Smooth muscle cell (in vitro differentiated cells): Measurements from ENCODE around the gene CST7. TPM values are rescaled to one million over a fixed set of nuclear protein-coding genes. Genes with fewer than 3 reads are reported as not detected.

Experiments
- DNase-seq: peaks from one replicate; lab custom pipeline; 2025; ENCODE audit not compliant: unreplicated experiment; lab: John Stamatoyannopoulos, UW
- H2AFZ ChIP-seq: fragments of 200-600 bp; sonication (generic); 2 replicates; pipeline ENCODE4 v1.6.0; 2016; ENCODE audit warnings: antibody characterized with exemption, low read depth, mild to moderate bottlenecking
- H3F3A ChIP-seq: fragments of 200-600 bp; sonication (generic); 2 replicates; pipeline ENCODE4 v1.6.0; 2017; ENCODE audit warnings: antibody characterized with exemption, low read depth
- H3K27ac ChIP-seq: fragments of 200-600 bp; sonication (generic); 2 replicates; pipeline ENCODE4 v1.5.1; 2016; ENCODE audit warnings: low read depth, mild to moderate bottlenecking
- H3K27me3 ChIP-seq: fragments of 200-600 bp; sonication (generic); 2 replicates; pipeline ENCODE4 v1.6.1; 2016; ENCODE audit warnings: low read depth, mild to moderate bottlenecking
- H3K36me3 ChIP-seq: fragments of 200-600 bp; sonication (generic); 2 replicates; pipeline ENCODE4 v1.5.1; 2016; ENCODE audit warnings: low read depth
- H3K4me1 ChIP-seq: fragments of 200-600 bp; sonication (generic); 2 replicates; pipeline ENCODE4 v1.5.1; 2016; ENCODE audit warnings: low read depth
- H3K4me2 ChIP-seq: fragments of 200-600 bp; sonication (generic); 2 replicates; pipeline ENCODE4 v1.6.0; 2016; ENCODE audit warnings: mild to moderate bottlenecking
- H3K4me3 ChIP-seq: fragments of 200-600 bp; sonication (generic); 2 replicates; pipeline ENCODE4 v1.5.1; 2016; ENCODE audit warnings: mild to moderate bottlenecking
- H3K79me2 ChIP-seq: fragments of 200-600 bp; sonication (generic); 2 replicates; pipeline ENCODE4 v1.6.0; 2016; ENCODE audit warnings: low read depth, mild to moderate bottlenecking
- H3K9ac ChIP-seq: fragments of 200-600 bp; sonication (generic); 2 replicates; pipeline ENCODE4 v1.6.0; 2016; ENCODE audit warnings: low read depth
- H3K9me3 ChIP-seq: fragments of 200-600 bp; sonication (generic); replicated peaks from 2 replicates; pipeline ENCODE4 v1.5.1; 2016; ENCODE audit warnings: low read depth
- H4K20me1 ChIP-seq: fragments of 200-600 bp; sonication (generic); 2 replicates; pipeline ENCODE4 v1.6.0; 2016; ENCODE audit warnings: low read depth
- WGBS: methylation state at CpG from one replicate; pipeline ENCODE4 v1.1.7; 2016; ENCODE audit warnings: low lambda C conversion rate; 5-methylcytosine and 5-hydroxymethylcytosine counted together
- polyA plus RNA-seq: library from polyadenylated mRNA; unstranded; fragments of >200 nt; fragmentation: Nextera tagmentation; extraction: Ambion mirVana; gene quantifications from 2 replicates; pipeline ENCODE4 v1.2.1, GENCODE V29; 2016
- total RNA-seq: library from RNA; depleted of rRNA; stranded (reverse); fragments of >200 nt; gene quantifications from 2 replicates; pipeline ENCODE4 v1.2.3, GENCODE V29; 2014
- TF ChIP-seq, protein P1 (sequence below): fragments of 200-600 bp; sonication (generic); IDR thresholded peaks from 2 replicates; pipeline ENCODE4 v1.5.1; 2017; ENCODE audit warnings: borderline replicate concordance, mild to moderate bottlenecking, antibody characterized with exemption; ENCODE audit not compliant: insufficient read depth, poor library complexity, severe bottlenecking

CST7 gene
- total and polyA plus RNA-seq, 2 experiments from 2014 or later = 1.8 TPM; not detected in 1

- Histone ChIP-seq H3K36me3 (no peaks in the 10 kb centered on the region), H3F3A (no peaks in the 10 kb centered on the region), H3K27ac (no peak overlapping the region), H2AFZ (no peak overlapping the region), H3K79me2 (peaks cover 2% of the 10 kb centered on the region), H3K27me3 (no peaks in the 10 kb centered on the region), H3K4me1 (no peaks in the 10 kb centered on the region), H3K9me3 (no peaks in the 10 kb centered on the region), H3K4me2 (no peak overlapping the region), H4K20me1 (no peaks in the 10 kb centered on the region), H3K9ac (no peak overlapping the region), H3K4me3 (no peak overlapping the region)
- WGBS = 95% methylated on average over 5 of the region's 5 CpGs
- DNase-seq = no peak
- TF ChIP-seq, protein P1, sequence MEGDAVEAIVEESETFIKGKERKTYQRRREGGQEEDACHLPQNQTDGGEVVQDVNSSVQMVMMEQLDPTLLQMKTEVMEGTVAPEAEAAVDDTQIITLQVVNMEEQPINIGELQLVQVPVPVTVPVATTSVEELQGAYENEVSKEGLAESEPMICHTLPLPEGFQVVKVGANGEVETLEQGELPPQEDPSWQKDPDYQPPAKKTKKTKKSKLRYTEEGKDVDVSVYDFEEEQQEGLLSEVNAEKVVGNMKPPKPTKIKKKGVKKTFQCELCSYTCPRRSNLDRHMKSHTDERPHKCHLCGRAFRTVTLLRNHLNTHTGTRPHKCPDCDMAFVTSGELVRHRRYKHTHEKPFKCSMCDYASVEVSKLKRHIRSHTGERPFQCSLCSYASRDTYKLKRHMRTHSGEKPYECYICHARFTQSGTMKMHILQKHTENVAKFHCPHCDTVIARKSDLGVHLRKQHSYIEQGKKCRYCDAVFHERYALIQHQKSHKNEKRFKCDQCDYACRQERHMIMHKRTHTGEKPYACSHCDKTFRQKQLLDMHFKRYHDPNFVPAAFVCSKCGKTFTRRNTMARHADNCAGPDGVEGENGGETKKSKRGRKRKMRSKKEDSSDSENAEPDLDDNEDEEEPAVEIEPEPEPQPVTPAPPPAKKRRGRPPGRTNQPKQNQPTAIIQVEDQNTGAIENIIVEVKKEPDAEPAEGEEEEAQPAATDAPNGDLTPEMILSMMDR = no peak
These were observed 21.0 kb downstream of the CST7 start for GRCh38 chr20:24970030-24970553.

- Histone ChIP-seq H3K27ac (no peak overlapping the region), H3K9me3 (no peaks in the 10 kb centered on the region), H3K4me2 (no peak overlapping the region), H3K79me2 (peaks cover 9% of the 10 kb centered on the region), H3F3A (no peaks in the 10 kb centered on the region), H3K27me3 (no peaks in the 10 kb centered on the region), H2AFZ (no peak overlapping the region), H3K4me1 (no peaks in the 10 kb centered on the region), H3K4me3 (no peak overlapping the region), H3K36me3 (peaks cover 4% of the 10 kb centered on the region), H4K20me1 (no peaks in the 10 kb centered on the region), H3K9ac (no peak overlapping the region)
- TF ChIP-seq, protein P1 = no peak
- no peak for DNase-seq
- WGBS = 99% methylated on average over 8 of the region's 8 CpGs
These were observed 21.7 kb downstream of the CST7 start for GRCh38 chr20:24970754-24971153.

- H3K36me3 ChIP-seq = peaks cover 5% of the 10 kb centered on the region
These were observed 22.5 kb downstream of the CST7 start for GRCh38 chr20:24971376-24972101.

More at GRCh38 chr20:24971376-24972101, 22.5 kb downstream of the CST7 start:
- 91% methylated on average over 6 of the region's 6 CpGs for WGBS
- Histone ChIP-seq H3K4me3 (no peak overlapping the region), H3K27me3 (no peaks in the 10 kb centered on the region), H3K4me1 (no peaks in the 10 kb centered on the region), H3F3A (no peaks in the 10 kb centered on the region), H3K79me2 (peaks cover 10% of the 10 kb centered on the region), H3K9ac (no peak overlapping the region), H3K27ac (no peak overlapping the region), H3K4me2 (no peak overlapping the region), H2AFZ (no peak overlapping the region), H3K9me3 (no peaks in the 10 kb centered on the region), H4K20me1 (no peaks in the 10 kb centered on the region)
- TF ChIP-seq, protein P1 = no peak
- no peak for DNase-seq
